GM18517 (cell line): ENCODE data around the gene AKAP13.
A peak's percentile ranks its signal among the peaks of the same experiment; 100 is the strongest.
"Not testable (repeated sequence)": the region's sequence is repeated elsewhere in the genome, so short reads cannot be mapped to it uniquely, and the experiment has no call there.

Experiments
- ATAC-seq: cut with Tn5 transposase; IDR thresholded peaks from one replicate; pipeline ENCODE4 v1.9.1; 2021; ENCODE audit warnings: mild to moderate bottlenecking, moderate library complexity; ENCODE audit not compliant: unreplicated experiment

Gene AKAP13

GRCh38 chr15:85639752-85640381 lies 259.5 kb downstream of the AKAP13 start:
- ATAC-seq: peak; percentile 77

GRCh38 chr15:85642065-85642692 lies 261.8 kb downstream of the AKAP13 start:
- no peak for ATAC-seq

- no peak for ATAC-seq
Measured at GRCh38 chr15:85642693-85643066, 262.3 kb downstream of the AKAP13 start.

- ATAC-seq: peak; percentile 70
Measured at GRCh38 chr15:85646538-85647091, 266.2 kb downstream of the AKAP13 start.

GRCh38 chr15:85649372-85649771 lies 269.0 kb downstream of the AKAP13 start:
- peak; percentile 65 for ATAC-seq

- no peak for ATAC-seq
Measured at GRCh38 chr15:85651548-85651947, 271.1 kb downstream of the AKAP13 start.

GRCh38 chr15:85652457-85652856 lies 272.1 kb downstream of the AKAP13 start:
- no peak for ATAC-seq

- ATAC-seq: no peak
Measured at GRCh38 chr15:85657132-85657531, 276.7 kb downstream of the AKAP13 start.

- no peak for ATAC-seq
Measured at GRCh38 chr15:85658816-85659215, 278.4 kb downstream of the AKAP13 start.

GRCh38 chr15:85661859-85662258 lies 281.5 kb downstream of the AKAP13 start:
- ATAC-seq: no peak

GRCh38 chr15:85665677-85666076 lies 285.3 kb downstream of the AKAP13 start:
- not testable (repeated sequence) for ATAC-seq

GRCh38 chr15:85667491-85668424 lies 287.4 kb downstream of the AKAP13 start:
- ATAC-seq: peak; percentile 85

- no peak for ATAC-seq
Measured at GRCh38 chr15:85671156-85671555, 290.8 kb downstream of the AKAP13 start.

GRCh38 chr15:85672332-85673084 lies 292.1 kb downstream of the AKAP13 start:
- no peak for ATAC-seq

- no peak for ATAC-seq
Measured at GRCh38 chr15:85673326-85673725, 292.9 kb downstream of the AKAP13 start.

- no peak for ATAC-seq
Measured at GRCh38 chr15:85676342-85677098, 296.1 kb downstream of the AKAP13 start.

GRCh38 chr15:85679231-85679630 lies 298.8 kb downstream of the AKAP13 start:
- ATAC-seq: no peak

- no peak for ATAC-seq
Measured at GRCh38 chr15:85681386-85681785, 301.0 kb downstream of the AKAP13 start.

- no peak for ATAC-seq
Measured at GRCh38 chr15:85684174-85684710, 303.8 kb downstream of the AKAP13 start.

GRCh38 chr15:85685356-85685755 lies 305.0 kb downstream of the AKAP13 start:
- no peak for ATAC-seq
